ENCODE data around the gene SKAP2. TPM values are rescaled to one million over a fixed set of nuclear protein-coding genes. Genes with fewer than 3 reads are reported as not detected.

Gene SKAP2
- polyA plus RNA-seq, 2 donors = 6.4 to 8.1 TPM

- no peak overlapping the region for H3K4me3 ChIP-seq (ENCODE audit: low read depth in 1 of 2, low read length in 2 of 2)
- H3K36me3 ChIP-seq (ENCODE audit: control insufficient read depth in 2 of 2, insufficient read depth in 2 of 2, low read length in 1 of 2) = no peaks in the 10 kb centered on the region
- peaks cover 0 to 2% of the 10 kb centered on the region in 2 donors for H3K27me3 ChIP-seq (ENCODE audit: control insufficient read depth in 1 of 2, insufficient read depth in 2 of 2, low read length in 2 of 2)
- no peaks in the 10 kb centered on the region for H3K4me1 ChIP-seq (ENCODE audit: control insufficient read depth in 2 of 2, insufficient read depth in 2 of 2, low read length in 1 of 2)
- no peaks in the 10 kb centered on the region for H3K9me3 ChIP-seq (ENCODE audit: control insufficient read depth in 2 of 2, insufficient read depth in 1 of 2, low read depth in 1 of 2, low read length in 1 of 2)
- 53% methylated on average over 8 of the region's 8 CpGs for WGBS, 2 donors
- no peak overlapping the region for H3K27ac ChIP-seq (ENCODE audit: low read depth in 2 of 2, low read length in 1 of 2)
Measured at GRCh38 chr7:26653430-26654399, 210.7 kb downstream of the SKAP2 start.

DNA sequence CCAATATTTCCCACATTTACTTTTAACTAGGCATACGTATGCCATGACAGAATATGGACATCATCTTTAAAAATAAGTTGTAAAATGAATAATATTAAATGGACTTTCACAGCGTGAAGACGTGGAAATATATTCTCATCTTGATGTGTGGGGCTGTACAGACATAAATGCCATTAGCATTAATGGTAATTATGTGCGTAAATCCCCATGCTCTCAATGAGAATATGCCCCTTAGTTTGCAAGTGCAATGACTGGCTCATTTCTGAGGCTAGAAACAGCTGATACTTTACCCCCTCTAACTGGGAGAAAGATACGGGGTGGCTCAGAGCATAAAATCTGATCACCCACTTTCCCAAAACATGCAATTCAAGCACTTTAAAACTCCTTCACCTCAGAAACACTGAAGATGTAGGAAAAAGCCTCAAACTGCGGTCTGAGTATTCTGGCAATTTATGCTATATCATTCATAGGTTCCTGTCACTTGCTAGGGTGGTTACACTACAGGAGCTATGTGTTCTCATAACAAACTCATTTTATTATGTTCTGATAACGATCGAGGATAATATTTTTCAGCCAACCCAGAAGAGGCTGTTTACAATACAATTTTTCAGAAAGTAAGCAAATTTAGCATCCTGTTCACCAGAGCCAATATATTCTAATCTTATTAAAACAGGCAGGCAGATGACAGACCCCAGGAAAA lies 211.8 kb downstream of the SKAP2 start:
- 91% methylated on average over 8 of the region's 8 CpGs for WGBS, 2 donors
- no peaks in the 10 kb centered on the region for H3K4me1 ChIP-seq (ENCODE audit: control insufficient read depth in 2 of 2, insufficient read depth in 2 of 2, low read length in 1 of 2)
- no peak overlapping the region for H3K27ac ChIP-seq (ENCODE audit: low read depth in 2 of 2, low read length in 1 of 2)
- H3K27me3 ChIP-seq (ENCODE audit: control insufficient read depth in 1 of 2, insufficient read depth in 2 of 2, low read length in 2 of 2) = peaks cover 0 to 2% of the 10 kb centered on the region in 2 donors
- no peaks in the 10 kb centered on the region for H3K36me3 ChIP-seq (ENCODE audit: control insufficient read depth in 2 of 2, insufficient read depth in 2 of 2, low read length in 1 of 2)
- no peaks in the 10 kb centered on the region for H3K9me3 ChIP-seq (ENCODE audit: control insufficient read depth in 2 of 2, insufficient read depth in 1 of 2, low read depth in 1 of 2, low read length in 1 of 2)
- no peak overlapping the region for H3K4me3 ChIP-seq (ENCODE audit: low read depth in 1 of 2, low read length in 2 of 2)

DNA sequence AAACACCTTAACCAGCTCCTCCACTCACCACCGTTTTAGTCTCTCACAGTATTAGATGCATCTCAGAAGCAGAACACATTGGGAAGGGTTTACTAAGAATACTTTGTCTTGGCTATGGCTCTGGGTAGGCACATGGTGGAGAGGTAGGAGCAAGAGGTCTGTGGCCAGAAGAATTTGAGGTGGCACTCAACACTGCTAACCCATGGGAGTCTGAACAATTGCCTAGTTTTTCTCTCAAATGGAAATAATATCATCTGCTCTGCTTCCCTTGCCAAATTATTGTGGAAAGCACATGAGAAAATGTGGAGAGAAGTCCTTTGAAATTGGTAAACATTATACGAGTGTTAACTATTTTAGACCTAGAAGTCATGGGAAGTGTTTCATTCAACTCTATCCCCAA lies 214.3 kb downstream of the SKAP2 start:
- H3K4me1 ChIP-seq (ENCODE audit: control insufficient read depth in 2 of 2, insufficient read depth in 2 of 2, low read length in 1 of 2) = no peaks in the 10 kb centered on the region
- no peaks in the 10 kb centered on the region for H3K27me3 ChIP-seq (ENCODE audit: control insufficient read depth in 1 of 2, insufficient read depth in 2 of 2, low read length in 2 of 2)
- 76 to 77% methylated on average over 2 of the region's 2 CpGs for WGBS, 2 donors
- H3K4me3 ChIP-seq (ENCODE audit: low read depth in 1 of 2, low read length in 2 of 2) = no peak overlapping the region
- no peaks in the 10 kb centered on the region for H3K9me3 ChIP-seq (ENCODE audit: control insufficient read depth in 2 of 2, insufficient read depth in 1 of 2, low read depth in 1 of 2, low read length in 1 of 2)
- no peaks in the 10 kb centered on the region for H3K36me3 ChIP-seq (ENCODE audit: control insufficient read depth in 2 of 2, insufficient read depth in 2 of 2, low read length in 1 of 2)
- no peak overlapping the region for H3K27ac ChIP-seq (ENCODE audit: low read depth in 2 of 2, low read length in 1 of 2)

GRCh38 chr7:26649388-26649787 lies 215.0 kb downstream of the SKAP2 start:
- Histone ChIP-seq H3K27me3 (ENCODE audit: control insufficient read depth in 1 of 2, insufficient read depth in 2 of 2, low read length in 2 of 2) (no peaks in the 10 kb centered on the region), H3K9me3 (ENCODE audit: control insufficient read depth in 2 of 2, insufficient read depth in 1 of 2, low read depth in 1 of 2, low read length in 1 of 2) (no peaks in the 10 kb centered on the region), H3K27ac (ENCODE audit: low read depth in 2 of 2, low read length in 1 of 2) (no peak overlapping the region), H3K36me3 (ENCODE audit: control insufficient read depth in 2 of 2, insufficient read depth in 2 of 2, low read length in 1 of 2) (no peaks in the 10 kb centered on the region), H3K4me3 (ENCODE audit: low read depth in 1 of 2, low read length in 2 of 2) (no peak overlapping the region), H3K4me1 (ENCODE audit: control insufficient read depth in 2 of 2, insufficient read depth in 2 of 2, low read length in 1 of 2) (no peaks in the 10 kb centered on the region)
- 90 to 95% methylated on average over 3 of the region's 3 CpGs for WGBS, 2 donors

- no peak overlapping the region for H3K27ac ChIP-seq (ENCODE audit: low read depth in 2 of 2, low read length in 1 of 2)
- H3K36me3 ChIP-seq (ENCODE audit: control insufficient read depth in 2 of 2, insufficient read depth in 2 of 2, low read length in 1 of 2) = no peaks in the 10 kb centered on the region
- no peaks in the 10 kb centered on the region for H3K27me3 ChIP-seq (ENCODE audit: control insufficient read depth in 1 of 2, insufficient read depth in 2 of 2, low read length in 2 of 2)
- no peaks in the 10 kb centered on the region for H3K9me3 ChIP-seq (ENCODE audit: control insufficient read depth in 2 of 2, insufficient read depth in 1 of 2, low read depth in 1 of 2, low read length in 1 of 2)
- H3K4me1 ChIP-seq (ENCODE audit: control insufficient read depth in 2 of 2, insufficient read depth in 2 of 2, low read length in 1 of 2) = no peaks in the 10 kb centered on the region
- no peak overlapping the region for H3K4me3 ChIP-seq (ENCODE audit: low read depth in 1 of 2, low read length in 2 of 2)
- WGBS, 2 donors = 58 to 71% methylated on average over 2 of the region's 2 CpGs
Measured at GRCh38 chr7:26648554-26648953, 215.8 kb downstream of the SKAP2 start.

DNA sequence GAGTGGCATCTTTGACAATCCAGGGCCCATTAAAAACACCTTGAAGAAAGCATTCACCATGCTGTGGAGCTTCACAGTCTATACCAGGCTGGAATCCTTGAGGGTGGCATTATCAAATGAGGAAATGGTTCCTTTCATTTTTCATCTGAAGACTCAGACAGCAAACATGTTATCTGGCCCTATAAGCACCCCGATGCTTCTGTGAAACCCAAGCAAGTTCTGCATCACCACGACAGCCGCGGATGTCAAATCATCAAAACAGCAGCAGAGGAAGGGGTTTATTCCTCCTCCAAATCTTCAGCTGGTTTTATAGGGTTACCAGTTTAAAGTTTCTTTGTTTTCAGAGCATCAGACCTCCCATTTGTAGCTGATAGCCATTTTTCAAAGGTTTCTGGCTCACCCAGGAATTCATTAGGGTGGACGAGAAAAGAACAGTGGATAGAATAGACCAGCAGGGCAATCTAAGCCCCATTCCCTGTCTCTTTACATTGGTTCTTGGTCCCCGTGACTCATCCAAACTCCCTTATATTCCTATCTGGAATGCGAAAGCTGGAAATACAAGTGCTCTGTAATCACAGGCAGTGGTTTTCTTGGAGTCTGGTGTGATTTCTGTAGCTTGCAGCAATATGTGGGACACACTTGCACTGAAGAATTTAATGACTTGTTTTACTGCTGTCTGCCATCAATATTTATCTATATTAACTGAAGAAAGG lies 217.9 kb downstream of the SKAP2 start:
- peaks cover 0 to 3% of the 10 kb centered on the region in 2 donors for H3K9me3 ChIP-seq (ENCODE audit: control insufficient read depth in 2 of 2, insufficient read depth in 1 of 2, low read depth in 1 of 2, low read length in 1 of 2)
- no peaks in the 10 kb centered on the region for H3K27me3 ChIP-seq (ENCODE audit: control insufficient read depth in 1 of 2, insufficient read depth in 2 of 2, low read length in 2 of 2)
- H3K4me1 ChIP-seq (ENCODE audit: control insufficient read depth in 2 of 2, insufficient read depth in 2 of 2, low read length in 1 of 2) = no peaks in the 10 kb centered on the region
- H3K27ac ChIP-seq (ENCODE audit: low read depth in 2 of 2, low read length in 1 of 2) = no peak overlapping the region
- H3K36me3 ChIP-seq (ENCODE audit: control insufficient read depth in 2 of 2, insufficient read depth in 2 of 2, low read length in 1 of 2) = no peaks in the 10 kb centered on the region
- whole genome bisulfite sequencing, 2 donors = 87 to 90% methylated on average over 7 of the region's 7 CpGs
- H3K4me3 ChIP-seq (ENCODE audit: low read depth in 1 of 2, low read length in 2 of 2) = no peak overlapping the region

DNA sequence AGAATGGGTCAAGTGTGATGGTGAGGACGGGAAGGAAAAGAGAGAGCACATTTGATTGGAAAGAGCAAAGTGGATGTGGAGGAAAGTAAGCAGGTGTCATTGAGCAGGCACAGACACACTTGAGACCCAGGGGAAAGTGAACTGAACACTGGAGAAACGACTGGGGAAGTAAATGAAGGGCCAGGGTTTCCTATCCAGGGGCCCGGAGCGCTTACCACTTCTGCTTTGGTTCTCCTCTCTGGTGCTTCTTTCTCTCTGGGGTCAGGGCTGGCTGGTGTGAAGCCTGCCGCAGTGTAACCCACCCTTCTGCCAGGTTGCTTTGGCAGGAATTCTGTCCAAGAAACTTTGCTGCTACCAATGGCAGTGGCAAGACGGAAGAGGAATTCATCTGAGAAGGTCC lies 219.3 kb downstream of the SKAP2 start:
- H3K27me3 ChIP-seq (ENCODE audit: control insufficient read depth in 1 of 2, insufficient read depth in 2 of 2, low read length in 2 of 2) = no peaks in the 10 kb centered on the region
- peaks cover 0 to 3% of the 10 kb centered on the region in 2 donors for H3K9me3 ChIP-seq (ENCODE audit: control insufficient read depth in 2 of 2, insufficient read depth in 1 of 2, low read depth in 1 of 2, low read length in 1 of 2)
- no peaks in the 10 kb centered on the region for H3K36me3 ChIP-seq (ENCODE audit: control insufficient read depth in 2 of 2, insufficient read depth in 2 of 2, low read length in 1 of 2)
- H3K27ac ChIP-seq (ENCODE audit: low read depth in 2 of 2, low read length in 1 of 2) = no peak overlapping the region
- no peak overlapping the region for H3K4me3 ChIP-seq (ENCODE audit: low read depth in 1 of 2, low read length in 2 of 2)
- 76 to 80% methylated on average over 6 of the region's 6 CpGs for WGBS, 2 donors
- no peaks in the 10 kb centered on the region for H3K4me1 ChIP-seq (ENCODE audit: control insufficient read depth in 2 of 2, insufficient read depth in 2 of 2, low read length in 1 of 2)

DNA sequence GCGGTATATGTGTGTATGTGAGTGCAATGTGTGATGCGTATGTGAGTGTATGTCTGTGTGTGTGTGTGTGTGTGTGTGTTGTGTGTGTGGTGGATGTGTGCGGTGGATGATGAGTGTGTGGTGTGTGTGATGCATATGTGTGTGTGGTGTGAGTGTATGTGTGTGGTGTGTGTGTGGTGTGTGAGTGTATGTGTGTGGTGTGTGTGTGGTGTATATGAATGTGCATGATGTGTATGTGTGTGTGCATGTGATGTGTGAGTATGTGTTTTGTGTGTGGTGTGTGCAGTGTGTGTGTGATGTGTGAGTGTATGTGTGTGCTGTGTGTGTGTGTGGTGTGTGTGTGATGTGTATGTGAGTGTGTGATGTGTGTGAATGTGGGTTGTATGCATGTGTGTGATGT lies 222.0 kb downstream of the SKAP2 start:
- Histone ChIP-seq H3K4me1 (ENCODE audit: control insufficient read depth in 2 of 2, insufficient read depth in 2 of 2, low read length in 1 of 2) (no peaks in the 10 kb centered on the region), H3K4me3 (ENCODE audit: low read depth in 1 of 2, low read length in 2 of 2) (no peak overlapping the region), H3K9me3 (ENCODE audit: control insufficient read depth in 2 of 2, insufficient read depth in 1 of 2, low read depth in 1 of 2, low read length in 1 of 2) (peaks cover 0 to 3% of the 10 kb centered on the region in 2 donors), H3K36me3 (ENCODE audit: control insufficient read depth in 2 of 2, insufficient read depth in 2 of 2, low read length in 1 of 2) (no peaks in the 10 kb centered on the region), H3K27me3 (ENCODE audit: control insufficient read depth in 1 of 2, insufficient read depth in 2 of 2, low read length in 2 of 2) (no peaks in the 10 kb centered on the region), H3K27ac (ENCODE audit: low read depth in 2 of 2, low read length in 1 of 2) (no peak overlapping the region)
- 79 to 94% methylated on average over 3 of the region's 3 CpGs for WGBS, 2 donors

DNA sequence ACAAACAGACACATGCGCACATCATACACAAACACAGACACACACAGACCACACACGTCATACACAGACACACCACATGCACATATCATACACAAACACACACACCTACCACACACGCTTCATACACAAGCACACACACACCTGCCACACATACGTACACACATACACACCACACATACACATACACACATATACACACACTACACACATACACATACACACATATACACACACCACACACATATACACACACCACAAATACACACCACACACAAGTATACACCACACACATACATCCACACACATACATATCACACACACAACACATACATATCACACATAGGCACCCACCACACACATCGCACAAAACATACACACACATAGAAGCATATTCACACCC lies 224.7 kb downstream of the SKAP2 start:
- 93 to 98% methylated on average over 5 of the region's 5 CpGs for WGBS, 2 donors
- H3K27me3 ChIP-seq (ENCODE audit: control insufficient read depth in 1 of 2, insufficient read depth in 2 of 2, low read length in 2 of 2) = no peaks in the 10 kb centered on the region

More for the DNA sequence above, 224.7 kb downstream of the SKAP2 start:
- Histone ChIP-seq H3K4me3 (ENCODE audit: low read depth in 1 of 2, low read length in 2 of 2) (no peak overlapping the region), H3K36me3 (ENCODE audit: control insufficient read depth in 2 of 2, insufficient read depth in 2 of 2, low read length in 1 of 2) (no peaks in the 10 kb centered on the region), H3K27ac (ENCODE audit: low read depth in 2 of 2, low read length in 1 of 2) (no peak overlapping the region), H3K4me1 (ENCODE audit: control insufficient read depth in 2 of 2, insufficient read depth in 2 of 2, low read length in 1 of 2) (no peaks in the 10 kb centered on the region), H3K9me3 (ENCODE audit: control insufficient read depth in 2 of 2, insufficient read depth in 1 of 2, low read depth in 1 of 2, low read length in 1 of 2) (peaks cover 0 to 3% of the 10 kb centered on the region in 2 donors)

Data from esophagus (tissue), 2 donors.